Measurements from ENCODE around the gene MYO1E.
"Not testable (repeated sequence)": the region's sequence is repeated elsewhere in the genome, so short reads cannot be mapped to it uniquely, and the experiment has no call there.

Gene MYO1E

DNA sequence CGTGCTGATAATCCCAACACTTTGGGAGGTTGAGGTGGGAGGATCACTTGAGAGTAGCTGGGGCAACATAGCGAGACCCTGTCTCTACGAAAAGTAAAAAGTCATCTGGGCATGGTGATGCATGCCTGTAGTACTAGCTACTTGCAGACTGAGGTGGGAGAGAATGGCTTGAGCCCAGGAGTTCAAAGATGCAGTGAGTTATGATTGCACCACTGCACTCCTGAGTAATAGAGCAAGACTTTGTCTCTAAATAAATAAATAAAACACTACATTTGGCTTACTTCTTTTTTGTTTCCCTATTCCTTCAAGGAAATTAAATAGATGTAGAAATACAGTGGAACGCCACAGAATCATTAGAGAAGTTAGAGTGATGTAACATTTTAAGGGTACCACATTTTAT is 186.2 kb downstream of the MYO1E start:
- FAIRE-seq, result no peak

DNA sequence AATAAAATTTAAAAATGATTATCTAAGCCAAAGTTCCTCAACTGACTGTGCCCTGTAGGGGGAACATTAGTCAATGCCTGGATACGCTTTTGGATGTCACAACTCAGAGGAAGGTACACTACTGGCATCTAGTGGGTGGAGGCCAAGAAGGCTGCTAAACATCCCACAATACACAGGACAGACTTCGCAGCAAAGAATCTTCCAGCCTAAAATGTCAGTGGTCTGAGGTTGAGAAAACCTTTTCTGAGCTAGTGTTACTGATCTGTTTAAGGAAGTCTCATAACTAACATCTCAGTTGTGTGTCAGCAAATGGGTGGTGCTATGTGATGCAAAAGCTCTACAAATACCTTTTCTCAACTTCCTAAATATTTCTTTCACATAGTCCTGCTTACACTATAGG is 186.9 kb downstream of the MYO1E start:
- FAIRE-seq, result no peak

DNA sequence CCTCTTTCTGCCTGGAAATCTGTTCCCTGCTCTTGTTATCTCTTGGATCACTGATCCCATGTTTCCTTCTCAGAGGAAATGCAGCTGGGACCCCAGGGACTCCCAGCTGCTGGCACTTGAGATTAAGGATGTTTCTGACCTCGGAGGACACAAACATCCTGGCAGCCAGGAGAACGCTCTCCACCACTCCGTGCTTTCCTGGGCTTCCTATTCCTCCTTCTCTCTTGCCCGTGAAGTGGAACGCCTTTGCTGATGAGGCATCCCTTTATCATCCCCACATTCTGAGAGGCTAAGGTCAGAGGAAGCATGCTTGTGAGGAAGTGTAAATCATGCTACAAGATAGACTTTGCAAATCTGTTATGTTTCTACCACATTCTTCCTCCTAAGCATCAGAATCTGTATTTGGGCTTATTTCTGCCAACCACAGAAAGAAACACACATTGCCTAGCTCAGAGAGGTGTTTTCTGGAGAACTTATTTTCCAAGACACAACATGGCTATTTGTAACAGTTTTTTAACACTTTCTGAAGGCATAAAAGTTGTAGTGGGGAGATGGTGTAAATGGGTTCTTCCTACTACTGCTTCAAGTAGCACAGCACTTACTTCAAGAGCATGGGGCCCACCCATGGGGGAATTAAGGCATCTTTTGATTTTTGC is 191.6 kb downstream of the MYO1E start:
- FAIRE-seq, result no peak

DNA sequence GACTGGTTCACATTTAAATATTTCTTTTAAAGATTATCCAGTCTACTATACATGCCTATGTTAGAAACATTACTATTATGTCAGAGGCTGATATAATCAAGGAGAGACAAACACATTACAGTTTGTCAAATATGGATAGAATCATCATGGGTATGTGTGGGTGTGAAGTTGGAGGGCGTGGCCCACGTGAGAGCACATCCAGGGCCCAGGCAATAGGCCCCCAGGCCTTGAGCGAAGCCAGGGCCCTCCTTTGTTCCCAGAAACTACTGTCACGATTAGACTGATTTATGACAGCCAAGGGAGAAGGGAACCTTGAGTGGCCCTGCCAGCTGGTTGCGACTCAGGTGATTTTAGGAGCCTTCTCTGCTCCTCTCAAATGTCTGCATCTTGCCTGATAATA is 193.0 kb downstream of the MYO1E start:
- no peak for FAIRE-seq

DNA sequence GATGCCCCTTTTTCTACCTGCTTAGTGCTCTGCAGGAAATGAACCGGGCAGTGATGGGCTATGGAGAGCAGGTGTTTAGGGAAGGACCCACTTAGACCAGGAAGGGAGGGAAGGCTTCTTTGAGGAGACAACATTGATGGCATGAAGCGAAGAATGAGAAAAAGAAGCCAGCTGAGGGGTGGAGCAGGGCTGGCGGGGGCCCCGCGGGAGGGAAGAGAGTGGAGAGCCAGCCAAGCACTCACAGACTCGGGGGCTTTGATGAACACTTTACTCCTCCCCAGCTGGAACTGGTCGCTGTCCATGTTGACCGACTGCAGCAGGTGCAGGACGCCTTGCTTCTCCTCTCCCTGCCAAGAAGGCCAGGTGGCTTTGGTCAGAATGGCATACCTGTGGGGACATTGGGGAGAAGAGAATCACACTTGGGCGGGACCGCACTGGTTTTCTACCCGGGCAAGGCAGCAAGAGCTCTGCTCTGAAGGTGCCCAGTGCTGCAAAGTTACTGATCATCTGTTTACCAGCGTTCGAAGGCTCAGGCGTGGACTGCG is 194.4 kb downstream of the MYO1E start:
- FAIRE-seq, result no peak

DNA sequence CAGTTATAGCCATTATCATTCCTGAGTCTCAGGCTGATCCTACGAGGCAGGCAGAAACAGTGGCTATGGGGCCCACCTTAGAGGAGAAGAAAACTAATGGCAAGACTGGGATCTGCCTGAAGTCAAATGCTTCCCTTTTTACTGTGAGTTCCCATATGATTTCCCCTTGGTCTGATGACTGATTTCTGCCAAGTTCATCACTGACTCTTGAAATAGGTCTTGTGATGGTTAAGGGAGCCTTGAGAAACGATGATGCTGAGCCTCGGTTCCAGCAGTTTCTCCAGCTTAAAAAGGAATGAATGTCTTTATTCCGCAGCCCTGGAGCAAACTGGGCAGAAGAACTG is 195.4 kb downstream of the MYO1E start:
- no peak for FAIRE-seq

DNA sequence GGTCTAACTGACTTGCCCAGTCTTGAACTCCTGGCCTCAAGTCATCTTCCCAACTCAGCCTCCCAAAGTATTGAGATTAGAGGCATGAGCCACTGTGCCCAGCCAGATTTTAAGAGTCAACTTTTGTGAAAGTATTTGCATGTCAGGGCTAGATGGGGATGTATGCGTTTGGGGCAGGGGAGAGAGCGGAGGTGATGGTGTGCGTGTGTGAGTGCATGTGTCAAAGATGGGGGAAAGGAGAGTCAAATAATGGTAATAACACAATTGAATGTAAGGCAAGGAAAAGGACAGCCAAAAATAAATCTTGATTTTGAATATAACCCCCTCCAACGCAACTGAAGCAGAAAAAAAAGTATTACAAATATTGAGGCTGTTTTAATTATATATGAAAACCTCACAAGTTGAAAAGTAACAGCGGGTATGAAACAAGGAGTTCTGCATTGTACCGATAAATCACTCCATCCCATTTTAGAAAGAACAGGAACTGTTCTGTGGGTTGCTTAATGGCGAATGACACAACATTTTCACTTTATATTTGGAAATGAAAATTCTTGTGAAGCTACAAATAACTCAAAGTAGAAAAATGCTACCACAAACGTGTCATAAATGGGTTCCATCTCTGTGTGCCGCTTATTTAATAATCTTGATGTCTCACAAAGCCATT is 195.9 kb downstream of the MYO1E start:
- no peak for FAIRE-seq

DNA sequence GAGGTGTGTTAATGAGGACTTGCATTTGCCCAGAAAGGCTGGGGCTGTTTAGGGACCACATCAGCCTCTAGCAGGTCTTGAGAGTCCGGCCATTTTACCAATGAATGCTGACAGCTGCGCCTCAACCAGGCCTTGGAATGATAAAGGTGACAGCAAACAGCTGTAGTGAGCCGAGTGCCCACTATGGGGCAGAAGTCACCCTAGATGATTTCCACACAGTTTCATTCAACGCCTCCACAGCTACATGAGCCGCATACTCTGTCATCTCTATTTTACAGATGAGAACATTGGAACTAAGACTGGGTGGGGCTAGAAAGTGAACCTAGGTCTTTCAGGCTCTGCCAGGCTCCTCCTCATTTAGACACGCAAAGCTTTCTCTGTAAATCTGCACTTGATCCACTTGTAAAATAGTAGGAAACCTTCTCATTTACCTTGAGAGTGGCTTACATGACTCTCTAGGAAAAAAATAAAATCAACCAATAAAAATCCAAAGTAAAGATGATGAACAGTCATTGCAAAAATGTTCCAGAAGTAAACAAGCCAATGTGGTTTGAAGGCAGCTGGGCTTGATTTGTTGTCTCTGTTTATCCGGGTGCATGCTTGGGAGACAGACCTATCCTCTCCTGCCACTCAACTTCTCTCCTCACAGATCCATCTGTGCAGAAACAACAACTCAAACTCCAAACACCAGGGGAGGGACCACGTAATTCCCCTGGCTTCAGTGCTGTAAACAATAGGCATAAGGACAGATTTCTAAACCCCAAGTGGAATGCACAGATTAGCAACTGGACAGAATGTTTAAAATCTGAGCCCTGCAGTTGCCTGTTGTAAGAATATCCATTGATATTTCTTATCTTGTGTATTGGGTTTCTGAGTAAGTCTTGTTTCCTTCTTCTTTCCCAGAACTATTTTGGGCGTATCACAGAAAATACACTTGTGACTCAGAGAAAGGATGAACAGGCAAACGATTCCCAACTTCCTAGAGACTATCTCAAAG is 197.5 kb downstream of the MYO1E start:
- no peak for FAIRE-seq

DNA sequence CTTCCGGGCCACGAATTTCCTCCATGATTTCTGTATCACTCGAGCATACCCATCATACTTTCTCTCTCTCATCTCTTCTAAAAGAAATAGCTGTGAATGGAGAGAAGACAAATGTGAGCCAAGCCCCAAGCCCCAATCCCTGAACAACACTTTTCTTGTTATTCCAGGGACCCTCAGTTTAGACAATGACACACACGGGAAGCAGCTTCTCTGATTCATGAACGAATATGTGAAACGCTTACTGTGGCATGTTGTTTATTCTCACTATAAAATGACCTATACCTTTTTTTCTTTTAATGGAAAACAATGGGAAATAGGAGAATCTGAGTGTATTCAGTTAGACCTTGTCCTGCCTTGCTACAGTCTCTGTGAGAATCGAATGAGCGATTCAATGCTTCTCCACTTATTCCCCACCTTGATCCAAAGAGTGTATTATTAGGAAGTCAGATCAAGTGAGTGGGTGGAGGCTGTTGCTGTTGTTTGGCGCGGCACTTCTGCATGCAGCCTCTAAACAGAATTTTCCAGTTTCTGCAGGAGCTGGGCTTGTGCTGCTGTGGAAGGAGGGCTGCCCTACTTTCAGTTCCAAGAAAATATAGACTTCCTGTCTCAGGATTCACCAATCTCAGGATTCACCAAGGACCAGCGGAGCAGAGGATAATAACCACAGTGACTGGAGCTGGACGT is 198.4 kb downstream of the MYO1E start:
- no peak for FAIRE-seq

DNA sequence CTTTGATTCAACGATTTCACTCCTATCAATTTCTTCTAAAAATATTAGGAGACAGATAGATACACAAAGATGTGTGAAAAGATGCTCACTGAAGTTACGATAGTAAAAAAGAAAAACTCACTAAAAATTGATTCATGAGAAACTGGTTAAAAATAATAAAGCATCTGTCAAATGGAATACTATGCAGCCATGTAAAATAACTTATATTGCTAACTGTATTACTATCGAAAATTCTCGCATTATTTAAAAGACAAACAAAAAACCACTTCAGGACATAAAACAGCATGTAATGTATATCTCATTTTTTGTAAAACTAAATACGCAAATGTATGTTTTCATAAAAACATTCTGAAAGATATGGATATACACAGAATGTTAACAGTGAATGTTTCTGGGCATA is 199.5 kb downstream of the MYO1E start:
- no peak for FAIRE-seq

DNA sequence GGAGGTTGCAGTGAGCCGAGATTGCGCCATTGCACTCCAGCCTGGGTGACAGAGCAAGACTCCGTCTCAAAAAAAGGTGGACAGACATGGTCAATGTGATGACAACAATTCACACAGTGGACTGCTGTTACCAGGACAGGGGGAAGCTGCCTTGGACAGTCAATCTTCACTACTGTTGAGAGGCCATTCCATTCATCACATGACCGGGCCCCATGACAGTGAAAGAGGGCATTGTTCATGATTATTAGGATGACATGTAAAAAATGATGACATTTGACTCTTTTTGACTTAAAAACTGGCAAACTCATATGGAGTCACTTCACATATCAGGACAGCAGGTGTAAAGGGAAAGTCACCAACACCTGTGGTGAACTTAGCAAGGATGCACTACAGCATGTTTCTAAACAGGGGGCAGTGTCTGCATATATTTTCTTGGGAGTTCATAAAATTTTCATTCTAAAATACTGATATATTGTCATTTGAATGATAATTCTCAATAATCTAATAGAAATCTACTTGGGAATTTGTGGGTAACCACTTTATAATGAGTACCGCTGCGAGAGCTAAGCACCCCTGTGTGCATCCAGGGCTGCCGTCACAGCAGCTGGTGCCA is 200.3 kb downstream of the MYO1E start:
- FAIRE-seq, result no peak

DNA sequence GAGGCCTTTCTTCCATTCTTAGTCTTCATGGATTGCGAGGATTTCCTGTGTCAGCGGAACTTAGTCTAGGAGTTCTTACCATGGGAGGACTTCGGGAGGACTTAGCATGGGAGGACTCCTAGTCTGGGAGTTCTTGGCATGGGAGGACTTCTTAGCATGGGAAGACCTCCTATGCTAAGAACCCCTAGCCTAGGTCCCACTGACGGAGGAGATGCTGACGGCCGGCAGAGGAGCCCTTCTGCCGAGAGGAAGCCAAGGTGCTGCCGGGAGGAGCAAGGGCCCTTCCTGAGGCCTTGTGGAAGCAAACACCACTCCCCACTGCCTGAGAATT is 201.6 kb downstream of the MYO1E start:
- no peak for FAIRE-seq

DNA sequence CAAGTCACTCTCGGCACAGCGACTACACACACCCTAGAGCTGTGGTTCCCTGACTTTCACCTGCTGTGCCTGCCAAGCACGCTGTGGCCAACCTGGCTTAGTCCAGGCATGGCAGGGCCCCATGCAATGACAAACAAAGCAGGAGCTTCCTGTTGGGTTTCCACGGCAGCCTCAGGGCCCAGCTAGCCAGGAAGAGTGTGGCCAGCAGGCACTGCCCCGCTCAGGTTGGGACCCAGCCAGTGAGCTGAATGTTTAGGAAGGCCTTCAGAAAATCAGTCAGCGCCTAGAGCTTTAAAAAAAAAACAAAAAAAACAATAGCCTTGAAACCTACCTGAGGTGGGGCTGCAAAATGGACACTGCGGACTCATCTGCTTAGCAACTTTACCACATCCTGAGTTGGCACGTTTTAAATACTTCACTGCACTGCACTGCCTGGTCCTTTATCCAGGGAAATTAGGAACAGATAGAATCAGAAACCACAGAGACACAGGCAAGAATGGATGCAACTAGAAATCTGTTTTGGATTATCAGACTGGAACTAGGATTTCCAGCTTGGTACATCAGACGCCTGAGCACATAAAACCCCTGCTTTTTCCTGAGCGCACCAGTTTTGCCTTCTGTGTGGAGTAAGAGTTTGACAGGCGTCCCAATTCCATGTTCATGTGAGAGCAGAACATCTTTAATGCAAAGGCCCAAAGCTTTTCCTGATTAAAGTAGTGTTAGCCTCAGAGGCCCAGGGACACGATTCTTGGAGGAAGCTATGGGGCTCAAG is 202.2 kb downstream of the MYO1E start:
- FAIRE-seq, result no peak

DNA sequence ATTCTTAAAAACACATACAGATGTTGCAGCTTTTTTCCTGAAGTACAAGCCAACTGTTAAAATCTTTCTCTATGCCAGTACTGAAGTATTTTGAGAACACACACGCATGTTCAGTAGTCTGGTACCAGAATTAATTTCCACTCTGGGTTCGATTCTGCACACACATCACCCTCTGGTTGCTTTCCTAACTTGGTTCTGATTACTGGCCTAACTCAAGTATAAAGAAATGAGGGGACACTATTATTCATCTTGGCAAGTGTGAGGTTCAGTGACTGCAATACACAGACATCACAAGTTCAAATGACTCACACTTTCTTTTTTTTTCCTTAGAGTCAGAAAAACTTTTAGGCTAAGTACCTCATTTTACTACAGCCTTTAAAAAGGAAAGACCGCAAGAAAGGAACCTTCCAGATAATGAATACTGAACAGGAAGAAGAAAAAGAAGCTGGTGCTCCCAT is 203.4 kb downstream of the MYO1E start:
- no peak for FAIRE-seq

DNA sequence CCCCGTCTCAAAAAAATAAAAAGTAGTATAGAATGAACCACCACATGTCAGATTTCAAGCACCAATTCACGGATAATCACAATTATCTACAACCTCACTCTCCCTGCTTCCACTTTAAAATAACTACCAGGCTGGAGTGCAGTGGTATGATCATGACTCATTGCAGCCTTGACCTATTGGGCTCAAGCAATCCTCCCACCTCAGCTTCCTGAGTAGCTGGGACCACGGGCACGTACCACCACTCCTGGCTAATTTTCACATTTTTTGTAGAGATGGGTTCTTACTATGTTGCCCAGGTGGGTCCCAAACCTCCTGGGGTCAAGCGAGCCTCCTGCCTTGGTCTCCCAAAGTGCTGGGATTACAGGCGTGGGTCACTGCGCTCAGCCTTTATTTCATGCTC is 204.1 kb downstream of the MYO1E start:
- FAIRE-seq, result no peak

DNA sequence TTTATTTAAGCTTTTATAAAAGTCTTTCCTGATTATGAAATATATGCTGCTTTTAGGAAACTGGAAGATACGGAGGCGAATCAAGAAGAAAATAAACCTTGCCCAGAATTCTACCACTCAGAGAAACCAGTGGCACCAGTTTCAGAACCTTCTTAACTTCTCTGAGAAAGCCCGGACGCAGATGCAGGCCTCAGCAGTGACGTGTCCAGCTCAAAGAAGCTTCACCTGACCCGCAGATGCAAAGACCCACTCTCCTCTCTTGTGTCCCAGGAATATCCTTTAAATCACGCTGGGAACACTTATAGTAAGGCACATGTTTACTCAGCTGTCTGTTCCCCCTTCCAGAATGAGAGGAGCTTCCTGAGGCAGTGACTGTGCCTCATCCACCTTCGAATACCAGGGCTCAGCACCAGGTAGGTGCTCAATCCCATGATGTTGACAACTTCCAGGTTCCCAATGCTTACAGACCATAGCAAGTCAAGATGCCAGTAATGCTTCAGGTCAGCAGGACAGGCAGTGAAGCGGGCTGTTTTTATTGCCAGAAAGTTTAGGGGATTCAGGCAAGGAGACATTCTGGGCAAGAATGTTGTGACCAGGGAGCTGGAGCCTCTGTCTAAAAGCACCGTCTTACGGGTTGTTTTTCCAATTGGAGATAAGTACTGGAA is 205.9 kb downstream of the MYO1E start:
- FAIRE-seq, result no peak

DNA sequence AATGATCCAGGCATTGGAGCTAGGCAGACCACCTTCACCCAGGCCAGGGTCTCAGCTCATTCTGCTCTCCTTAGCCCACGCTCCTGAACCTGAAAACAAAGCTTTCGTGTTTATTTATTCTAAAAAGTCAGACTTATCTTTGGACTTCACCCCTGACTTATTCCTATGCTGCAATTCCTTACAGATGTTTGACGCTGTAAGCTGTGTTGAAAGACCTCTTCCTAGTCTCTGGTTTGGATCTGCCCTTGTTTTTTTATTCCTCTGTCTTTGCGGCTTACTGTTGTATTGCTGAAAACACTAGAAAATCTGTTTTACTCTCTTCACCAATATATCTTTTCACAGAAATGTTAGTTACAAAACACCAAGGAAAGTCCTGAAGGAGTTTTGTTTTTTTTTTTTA is 206.5 kb downstream of the MYO1E start:
- FAIRE-seq, result no peak

DNA sequence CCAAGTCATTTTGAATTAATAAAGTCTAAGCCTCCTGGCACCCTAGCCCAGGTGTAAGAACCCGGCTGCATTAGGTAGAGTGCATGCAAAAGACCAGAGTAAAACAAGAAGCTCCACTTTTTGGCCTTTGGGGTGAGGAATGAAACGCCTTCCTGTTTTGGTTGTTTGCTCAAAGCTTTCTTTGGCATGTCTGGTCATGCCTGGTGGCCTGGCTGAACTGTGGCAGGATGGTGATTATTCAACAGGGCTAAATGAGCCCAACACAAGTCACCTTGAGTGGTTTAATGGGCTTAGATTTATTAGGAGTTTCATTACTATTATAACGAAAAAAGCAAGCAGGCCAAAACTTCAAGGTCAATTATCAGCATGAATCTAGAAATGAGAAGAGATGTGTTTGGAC is 206.9 kb downstream of the MYO1E start:
- no peak for FAIRE-seq

DNA sequence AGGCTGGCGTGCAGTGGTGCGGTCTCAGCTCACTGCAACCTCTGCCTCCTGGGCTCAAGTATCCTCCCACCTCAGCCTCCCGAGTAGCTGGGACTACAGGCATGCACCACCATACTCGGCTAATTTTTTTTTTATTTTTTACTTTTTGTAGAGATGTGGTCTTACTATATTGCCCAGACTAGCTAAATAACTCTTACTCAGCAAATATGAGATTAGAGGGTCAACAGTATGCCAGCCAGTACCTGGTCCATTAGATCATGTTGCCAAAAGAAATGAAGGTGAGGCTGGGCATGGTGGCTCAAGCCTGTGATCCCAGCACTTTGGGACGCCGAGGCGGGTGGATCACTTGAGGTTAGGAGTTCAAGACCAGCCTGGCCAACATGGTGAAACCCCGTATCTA is 210.6 kb downstream of the MYO1E start:
- not testable (repeated sequence) for FAIRE-seq

DNA sequence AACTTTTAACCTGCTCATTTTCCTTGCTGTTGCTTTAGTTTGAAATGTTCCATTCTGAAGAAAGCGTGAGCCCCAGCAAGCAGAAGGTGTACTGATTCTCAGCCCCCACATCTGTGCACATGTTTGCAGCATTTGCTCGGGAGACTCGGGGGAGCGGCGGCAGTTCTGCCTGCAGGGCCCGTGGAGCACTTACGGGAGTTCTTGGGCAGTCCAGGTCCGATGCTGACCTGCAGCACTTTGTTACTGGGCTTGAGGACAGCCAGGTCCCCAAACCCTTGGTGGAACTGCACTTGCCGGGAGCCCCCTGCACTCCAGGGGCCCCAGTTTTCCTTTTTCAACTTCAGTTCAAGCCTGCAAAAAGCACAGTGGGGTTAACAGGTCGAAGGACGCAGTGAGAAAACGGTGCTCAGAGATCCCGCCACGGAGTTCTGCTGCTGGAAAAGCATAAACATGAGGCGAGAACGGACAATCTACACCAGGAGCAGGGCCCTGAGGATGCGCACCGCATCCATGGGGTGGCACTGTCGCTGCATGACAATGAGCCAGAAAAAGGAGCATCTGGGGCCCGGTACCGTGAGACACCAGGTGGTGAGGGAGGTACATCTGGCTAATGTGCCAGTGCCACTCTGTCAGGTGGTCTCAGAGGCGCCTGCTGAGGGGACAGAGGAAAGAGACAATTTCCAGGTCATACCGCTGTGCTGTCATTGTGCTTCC is 211.6 kb downstream of the MYO1E start:
- FAIRE-seq, result no peak

Measured in colon (tissue), 2 donors.